ENCODE results near the gene UBR3. TPM values are rescaled to one million over a fixed set of nuclear protein-coding genes. Genes with fewer than 3 reads are reported as not detected.
"Not testable (repeated sequence)": the region's sequence is repeated elsewhere in the genome, so short reads cannot be mapped to it uniquely, and the experiment has no call there.

UBR3 gene
- total RNA-seq, 1 donor from 2014 or later = 67.8 TPM

GRCh38 chr2:169892951-169893350 is 65.7 kb downstream of the UBR3 start:
- Histone ChIP-seq H3K9me3 (ENCODE audit: control insufficient read depth in 3 of 3, low read length in 3 of 3) (no peaks in the 10 kb centered on the region), H3K9ac (ENCODE audit: low read depth in 1 of 3, low read length in 3 of 3) (no peak overlapping the region), H3K27me3 (ENCODE audit: control insufficient read depth in 3 of 3, insufficient read depth in 3 of 3, low read length in 3 of 3) (no peaks in the 10 kb centered on the region), H3K36me3 (ENCODE audit: control insufficient read depth in 3 of 3, insufficient read depth in 3 of 3, low read length in 3 of 3) (peaks cover 0 to 8% (median 0%) of the 10 kb centered on the region in 3 donors), H3K4me1 (ENCODE audit: control insufficient read depth in 3 of 3, insufficient read depth in 3 of 3, low read length in 3 of 3) (peaks cover 6 to 22% (median 7%) of the 10 kb centered on the region in 3 donors), H3K4me3 (ENCODE audit: low read length in 3 of 3) (no peak overlapping the region), H3K27ac (ENCODE audit: low read depth, low read length) (no peak overlapping the region)

GRCh38 chr2:169895294-169895985 is 68.2 kb downstream of the UBR3 start:
- peaks cover 0 to 8% (median 0%) of the 10 kb centered on the region in 3 donors for H3K36me3 ChIP-seq (ENCODE audit: control insufficient read depth in 3 of 3, insufficient read depth in 3 of 3, low read length in 3 of 3)
- peak overlapping the region; percentile 26 for H3K27ac ChIP-seq (ENCODE audit: low read depth, low read length)
- H3K9me3 ChIP-seq (ENCODE audit: control insufficient read depth in 3 of 3, low read length in 3 of 3) = no peaks in the 10 kb centered on the region

DNA sequence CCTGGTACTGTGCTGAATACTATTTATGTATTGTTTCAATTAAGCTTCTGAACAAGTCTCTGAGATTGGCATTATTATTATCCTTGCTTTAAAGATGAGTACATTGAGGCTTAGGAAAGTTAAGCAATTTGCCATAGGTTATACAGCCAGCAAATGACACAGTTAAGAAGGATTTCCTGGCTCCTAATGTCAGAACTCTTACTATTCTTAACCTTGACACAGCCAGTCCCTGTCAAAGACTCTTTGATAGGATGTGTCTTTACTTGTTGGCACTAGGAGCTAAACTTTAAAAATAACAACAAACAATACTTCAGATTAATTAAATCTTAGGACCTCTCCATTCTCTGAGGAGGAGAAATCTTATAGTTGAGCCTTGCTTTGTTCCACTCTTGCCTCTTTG is 70.6 kb downstream of the UBR3 start:
- no peak overlapping the region for H3K27ac ChIP-seq (ENCODE audit: low read depth, low read length)
- H3K36me3 ChIP-seq (ENCODE audit: control insufficient read depth in 3 of 3, insufficient read depth in 3 of 3, low read length in 3 of 3) = peaks cover 0 to 7% (median 0%) of the 10 kb centered on the region in 3 donors
- peaks cover 2 to 17% (median 3%) of the 10 kb centered on the region in 3 donors for H3K4me1 ChIP-seq (ENCODE audit: control insufficient read depth in 3 of 3, insufficient read depth in 3 of 3, low read length in 3 of 3)
- H3K27me3 ChIP-seq (ENCODE audit: control insufficient read depth in 3 of 3, insufficient read depth in 3 of 3, low read length in 3 of 3) = no peaks in the 10 kb centered on the region
- no peaks in the 10 kb centered on the region for H3K9me3 ChIP-seq (ENCODE audit: control insufficient read depth in 3 of 3, low read length in 3 of 3)
- no peak overlapping the region for H3K4me3 ChIP-seq (ENCODE audit: low read length in 3 of 3)
- H3K9ac ChIP-seq (ENCODE audit: low read depth in 1 of 3, low read length in 3 of 3) = no peak overlapping the region

More at GRCh38 chr2:169895294-169895985, 68.2 kb downstream of the UBR3 start:
- no peak overlapping the region for H3K4me3 ChIP-seq (ENCODE audit: low read length in 3 of 3)
- H3K9ac ChIP-seq (ENCODE audit: low read depth in 1 of 3, low read length in 3 of 3) = no peak overlapping the region
- no peaks in the 10 kb centered on the region for H3K27me3 ChIP-seq (ENCODE audit: control insufficient read depth in 3 of 3, insufficient read depth in 3 of 3, low read length in 3 of 3)
- peaks cover 3 to 21% (median 7%) of the 10 kb centered on the region in 3 donors for H3K4me1 ChIP-seq (ENCODE audit: control insufficient read depth in 3 of 3, insufficient read depth in 3 of 3, low read length in 3 of 3)

- H3K9me3 ChIP-seq (ENCODE audit: control insufficient read depth in 3 of 3, low read length in 3 of 3); H3K27me3 ChIP-seq (ENCODE audit: control insufficient read depth in 3 of 3, insufficient read depth in 3 of 3, low read length in 3 of 3); H3K27ac ChIP-seq (ENCODE audit: low read depth, low read length); H3K9ac ChIP-seq (ENCODE audit: low read depth in 1 of 3, low read length in 3 of 3); H3K36me3 ChIP-seq (ENCODE audit: control insufficient read depth in 3 of 3, insufficient read depth in 3 of 3, low read length in 3 of 3); H3K4me3 ChIP-seq (ENCODE audit: low read length in 3 of 3): not testable (repeated sequence)
- peaks cover 0 to 14% (median 2%) of the 10 kb centered on the region in 3 donors for H3K4me1 ChIP-seq (ENCODE audit: control insufficient read depth in 3 of 3, insufficient read depth in 3 of 3, low read length in 3 of 3)
These were observed 72.8 kb downstream of the UBR3 start for GRCh38 chr2:169900103-169900502.

- H3K9me3 ChIP-seq (ENCODE audit: control insufficient read depth in 3 of 3, low read length in 3 of 3) = no peaks in the 10 kb centered on the region
- H3K27ac ChIP-seq (ENCODE audit: low read depth, low read length) = no peak overlapping the region
- H3K4me1 ChIP-seq (ENCODE audit: control insufficient read depth in 3 of 3, insufficient read depth in 3 of 3, low read length in 3 of 3) = peaks cover 0 to 10% (median 0%) of the 10 kb centered on the region in 3 donors
- H3K27me3 ChIP-seq (ENCODE audit: control insufficient read depth in 3 of 3, insufficient read depth in 3 of 3, low read length in 3 of 3) = no peaks in the 10 kb centered on the region
- H3K9ac ChIP-seq (ENCODE audit: low read depth in 1 of 3, low read length in 3 of 3) = no peak overlapping the region
- peaks cover 0 to 8% (median 0%) of the 10 kb centered on the region in 3 donors for H3K36me3 ChIP-seq (ENCODE audit: control insufficient read depth in 3 of 3, insufficient read depth in 3 of 3, low read length in 3 of 3)
- no peak overlapping the region for H3K4me3 ChIP-seq (ENCODE audit: low read length in 3 of 3)
These were observed 73.4 kb downstream of the UBR3 start for GRCh38 chr2:169900686-169901085.

GRCh38 chr2:169906731-169907130 is 79.5 kb downstream of the UBR3 start:
- H3K9me3 ChIP-seq (ENCODE audit: control insufficient read depth in 3 of 3, low read length in 3 of 3) = no peaks in the 10 kb centered on the region
- no peaks in the 10 kb centered on the region for H3K27me3 ChIP-seq (ENCODE audit: control insufficient read depth in 3 of 3, insufficient read depth in 3 of 3, low read length in 3 of 3)
- H3K9ac ChIP-seq (ENCODE audit: low read depth in 1 of 3, low read length in 3 of 3) = no peak overlapping the region
- H3K4me3 ChIP-seq (ENCODE audit: low read length in 3 of 3) = no peak overlapping the region
- no peaks in the 10 kb centered on the region for H3K4me1 ChIP-seq (ENCODE audit: control insufficient read depth in 3 of 3, insufficient read depth in 3 of 3, low read length in 3 of 3)
- H3K27ac ChIP-seq (ENCODE audit: low read depth, low read length) = no peak overlapping the region
- peaks cover 0 to 24% (median 3%) of the 10 kb centered on the region in 3 donors for H3K36me3 ChIP-seq (ENCODE audit: control insufficient read depth in 3 of 3, insufficient read depth in 3 of 3, low read length in 3 of 3)

DNA sequence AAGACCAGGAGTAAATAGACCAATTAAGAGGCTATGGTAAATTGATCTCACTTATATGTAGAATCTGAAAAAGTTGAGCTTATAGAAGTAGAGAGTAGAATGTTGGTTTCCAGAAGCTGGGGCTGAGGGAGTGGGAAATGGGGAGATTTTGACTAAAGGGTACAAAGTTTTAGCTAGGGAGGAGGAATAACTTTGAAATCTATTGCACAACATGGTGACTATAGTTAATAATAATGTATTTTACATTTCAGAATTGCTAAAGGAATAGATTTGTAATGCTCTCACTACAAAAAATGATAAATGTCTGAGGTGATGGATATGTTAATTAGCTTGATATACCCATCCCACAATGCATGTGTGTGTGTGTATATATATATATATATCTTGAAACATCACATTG is 82.1 kb downstream of the UBR3 start:
- no peaks in the 10 kb centered on the region for H3K27me3 ChIP-seq (ENCODE audit: control insufficient read depth in 3 of 3, insufficient read depth in 3 of 3, low read length in 3 of 3)

GRCh38 chr2:169910109-169910799 is 83.0 kb downstream of the UBR3 start:
- Histone ChIP-seq H3K27me3 (ENCODE audit: control insufficient read depth in 3 of 3, insufficient read depth in 3 of 3, low read length in 3 of 3) (no peaks in the 10 kb centered on the region), H3K4me1 (ENCODE audit: control insufficient read depth in 3 of 3, insufficient read depth in 3 of 3, low read length in 3 of 3) (no peaks in the 10 kb centered on the region), H3K27ac (ENCODE audit: low read depth, low read length) (no peak overlapping the region), H3K4me3 (ENCODE audit: low read length in 3 of 3) (no peak overlapping the region), H3K36me3 (ENCODE audit: control insufficient read depth in 3 of 3, insufficient read depth in 3 of 3, low read length in 3 of 3) (peaks cover 0 to 29% (median 9%) of the 10 kb centered on the region in 3 donors), H3K9me3 (ENCODE audit: control insufficient read depth in 3 of 3, low read length in 3 of 3) (no peaks in the 10 kb centered on the region), H3K9ac (ENCODE audit: low read depth in 1 of 3, low read length in 3 of 3) (no peak overlapping the region)

More for the DNA sequence above, 82.1 kb downstream of the UBR3 start:
- H3K9ac ChIP-seq (ENCODE audit: low read depth in 1 of 3, low read length in 3 of 3) = no peak overlapping the region
- H3K4me3 ChIP-seq (ENCODE audit: low read length in 3 of 3) = no peak overlapping the region
- H3K9me3 ChIP-seq (ENCODE audit: control insufficient read depth in 3 of 3, low read length in 3 of 3) = no peaks in the 10 kb centered on the region
- no peak overlapping the region for H3K27ac ChIP-seq (ENCODE audit: low read depth, low read length)
- peaks cover 0 to 28% (median 6%) of the 10 kb centered on the region in 3 donors for H3K36me3 ChIP-seq (ENCODE audit: control insufficient read depth in 3 of 3, insufficient read depth in 3 of 3, low read length in 3 of 3)
- H3K4me1 ChIP-seq (ENCODE audit: control insufficient read depth in 3 of 3, insufficient read depth in 3 of 3, low read length in 3 of 3) = no peaks in the 10 kb centered on the region

- no peak overlapping the region for H3K27ac ChIP-seq (ENCODE audit: low read depth, low read length)
- no peaks in the 10 kb centered on the region for H3K27me3 ChIP-seq (ENCODE audit: control insufficient read depth in 3 of 3, insufficient read depth in 3 of 3, low read length in 3 of 3)
- H3K9ac ChIP-seq (ENCODE audit: low read depth in 1 of 3, low read length in 3 of 3) = no peak overlapping the region
- H3K4me1 ChIP-seq (ENCODE audit: control insufficient read depth in 3 of 3, insufficient read depth in 3 of 3, low read length in 3 of 3) = no peaks in the 10 kb centered on the region
- H3K36me3 ChIP-seq (ENCODE audit: control insufficient read depth in 3 of 3, insufficient read depth in 3 of 3, low read length in 3 of 3) = peaks cover 0 to 23% (median 9%) of the 10 kb centered on the region in 3 donors
- no peak overlapping the region for H3K4me3 ChIP-seq (ENCODE audit: low read length in 3 of 3)
- no peaks in the 10 kb centered on the region for H3K9me3 ChIP-seq (ENCODE audit: control insufficient read depth in 3 of 3, low read length in 3 of 3)
These were observed 83.9 kb downstream of the UBR3 start for GRCh38 chr2:169911119-169911518.

GRCh38 chr2:169916623-169917022 is 89.4 kb downstream of the UBR3 start:
- Histone ChIP-seq H3K9ac (ENCODE audit: low read depth in 1 of 3, low read length in 3 of 3) (no peak overlapping the region), H3K36me3 (ENCODE audit: control insufficient read depth in 3 of 3, insufficient read depth in 3 of 3, low read length in 3 of 3) (peaks cover 10 to 21% (median 11%) of the 10 kb centered on the region in 3 donors), H3K4me3 (ENCODE audit: low read length in 3 of 3) (no peak overlapping the region), H3K9me3 (ENCODE audit: control insufficient read depth in 3 of 3, low read length in 3 of 3) (no peaks in the 10 kb centered on the region), H3K4me1 (ENCODE audit: control insufficient read depth in 3 of 3, insufficient read depth in 3 of 3, low read length in 3 of 3) (no peaks in the 10 kb centered on the region), H3K27ac (ENCODE audit: low read depth, low read length) (no peak overlapping the region), H3K27me3 (ENCODE audit: control insufficient read depth in 3 of 3, insufficient read depth in 3 of 3, low read length in 3 of 3) (no peaks in the 10 kb centered on the region)
